Measurements from ENCODE around the gene NT5C.

DNA sequence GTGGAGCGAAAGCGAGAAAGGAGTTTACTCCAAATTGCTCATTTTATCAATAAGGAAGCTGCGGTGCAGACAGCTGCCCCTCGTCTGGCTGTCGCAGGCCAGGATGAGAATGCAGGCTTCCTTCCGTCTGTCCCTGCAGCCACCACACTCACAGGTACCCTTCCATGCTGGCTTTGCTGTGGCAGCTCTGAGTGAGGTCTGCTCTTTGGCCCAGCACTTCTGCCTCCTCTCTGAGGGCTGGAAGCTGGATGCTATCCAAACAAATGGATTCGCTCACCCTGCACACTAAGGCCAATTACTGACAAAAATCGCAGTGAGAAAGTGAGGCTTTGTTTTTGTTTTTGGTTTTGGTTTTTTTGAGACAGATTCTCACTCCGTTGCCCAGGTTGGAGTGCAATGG, 14.8 kb downstream of the NT5C start:
- TF ChIP-seq CTCF (conservative IDR thresholded peaks at IDR 0.05; ENCODE audit: low read length) (no peak), EZH2phosphoT487 (IDR thresholded peaks at IDR 0.05; ENCODE audit: borderline replicate concordance, low read depth, low read length) (no peak)

Measured in OCI-LY7 (cell line).